Measurements from ENCODE around the gene EGLN2.

EGLN2 gene

DNA sequence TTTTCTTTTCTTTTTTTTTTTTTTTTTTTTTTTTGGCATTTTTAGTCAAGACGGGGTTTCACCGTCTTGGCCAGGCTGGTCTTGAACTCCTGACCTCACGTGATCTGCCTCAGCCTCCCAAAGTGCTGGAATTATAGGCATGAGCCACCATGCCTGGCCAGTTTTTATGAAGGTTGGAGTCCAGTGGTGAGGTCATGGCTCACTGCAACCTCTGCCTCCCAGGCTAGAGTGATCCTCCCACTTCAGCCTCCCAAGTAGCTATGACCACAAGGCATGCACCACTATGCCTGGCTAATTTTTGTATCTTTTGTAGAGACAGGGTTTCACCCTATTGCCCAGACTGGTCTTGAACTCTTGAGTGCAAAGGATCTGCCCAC lies 43.8 kb upstream of the EGLN2 start:
- TF ChIP-seq CTCF (IDR thresholded peaks at IDR 0.05; ENCODE audit: insufficient read depth, low read length, missing control alignments), result no peak
- DNase-seq (ENCODE audit: low read depth, low spot score), result no peak
- CTCF ChIA-PET, result interaction anchor here (1.0 to 1.7 kb wide), 3 partner anchors 51 to 93 kb away, joined by 3 read pairs; no protein-coding TSS in a partner anchor
- POLR2A ChIA-PET, result no interaction called here
- no peak overlapping the region for H3K4me3 ChIP-seq (ENCODE audit: low read depth, low read length)

DNA sequence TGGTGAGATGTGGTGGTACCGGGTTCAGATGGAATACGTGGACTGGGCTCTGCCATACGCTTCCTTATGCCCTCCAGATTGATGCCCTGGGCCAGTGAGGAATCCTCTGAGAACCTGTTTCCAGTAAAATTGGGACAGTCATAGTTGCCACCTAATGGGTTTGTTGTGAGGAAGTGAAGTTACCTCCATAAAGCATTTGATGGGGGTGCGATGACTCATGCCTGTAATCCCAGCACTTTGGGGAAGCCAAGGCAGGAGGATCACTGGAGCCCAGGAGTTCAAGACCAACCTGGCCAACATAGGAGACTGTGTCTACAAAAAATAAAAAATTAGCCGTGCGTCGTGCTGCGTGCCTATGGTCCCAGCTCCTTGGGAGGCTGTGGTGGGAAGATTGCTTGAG lies 43.2 kb upstream of the EGLN2 start:
- H3K4me3 ChIP-seq (ENCODE audit: low read depth, low read length), result no peak overlapping the region
- ChIA-PET POLR2A (no interaction called here), CTCF (interaction anchor here (1.7 kb wide), 1 partner anchor 93 kb away, joined by 3 read pairs; no protein-coding TSS in a partner anchor)
- no peak for DNase-seq (ENCODE audit: low read depth, low spot score)
- no peak for TF ChIP-seq CTCF (IDR thresholded peaks at IDR 0.05; ENCODE audit: insufficient read depth, low read length, missing control alignments)

DNA sequence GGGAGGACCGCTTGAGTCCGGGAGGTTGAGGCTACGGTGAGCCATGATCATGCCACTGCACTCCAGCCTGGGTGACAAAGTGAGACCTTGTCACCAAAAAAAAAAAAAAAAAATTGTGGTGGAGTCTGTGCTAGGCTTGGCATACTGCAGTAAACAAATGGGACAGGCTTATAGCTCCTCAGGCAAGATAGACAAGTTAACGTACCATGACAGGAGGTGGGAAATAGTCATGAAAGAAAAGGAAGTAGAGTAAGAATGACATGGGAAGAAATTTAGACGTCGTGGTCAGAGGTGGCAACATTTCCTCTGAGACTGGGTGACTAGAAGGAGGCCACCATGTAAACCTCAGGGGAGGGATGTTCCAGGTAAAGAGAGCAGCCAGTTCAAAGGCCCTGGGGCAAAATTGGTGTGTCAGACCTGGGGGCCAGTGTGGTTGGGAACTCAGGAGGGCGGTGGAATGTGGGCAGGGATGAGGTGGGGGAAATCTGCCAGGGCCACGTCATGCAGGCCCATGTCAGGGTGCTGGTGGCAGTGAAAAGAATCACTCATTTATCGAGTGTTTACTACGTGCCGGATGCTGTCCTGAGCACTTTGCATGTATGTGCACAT lies 42.4 kb upstream of the EGLN2 start:
- POLR2A ChIA-PET, result interaction anchor here (1.2 kb wide), 1 partner anchor 21 kb away, joined by 5 read pairs; the partner anchor contains the start of gene RAB4B
- CTCF ChIA-PET, result interaction anchor here (0.7 kb wide), 1 partner anchor 51 kb away, joined by 3 read pairs; no protein-coding TSS in a partner anchor
- no peak overlapping the region for H3K4me3 ChIP-seq (ENCODE audit: low read depth, low read length)
- no peak for DNase-seq (ENCODE audit: low read depth, low spot score)
- no peak for TF ChIP-seq CTCF (IDR thresholded peaks at IDR 0.05; ENCODE audit: insufficient read depth, low read length, missing control alignments)

DNA sequence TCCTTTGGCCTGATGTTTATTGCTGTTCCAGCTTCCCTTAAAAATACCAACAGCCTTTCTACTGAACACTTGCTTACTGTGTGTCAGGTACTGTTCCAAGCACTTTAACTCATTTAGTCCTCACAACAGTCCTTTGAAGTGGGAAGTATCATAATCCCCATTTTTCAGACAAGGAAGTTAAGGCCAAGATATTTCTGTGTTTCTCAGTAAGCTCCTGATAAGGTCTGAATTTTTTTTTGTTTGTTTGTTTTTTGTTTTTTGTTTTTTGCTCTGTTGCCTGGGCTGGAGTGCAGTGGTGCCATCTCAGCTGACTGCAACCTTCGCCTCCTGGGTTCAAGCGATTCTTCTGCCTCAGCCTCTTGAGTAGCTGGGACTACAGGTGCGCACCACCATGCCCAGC lies 40.5 kb upstream of the EGLN2 start:
- CTCF ChIA-PET, result interaction anchor here (1.2 to 2.1 kb wide), 2 partner anchors 16 to 124 kb away, joined by 3 to 6 read pairs; no protein-coding TSS in a partner anchor
- H3K4me3 ChIP-seq (ENCODE audit: low read depth, low read length), result no peak overlapping the region
- no peak for TF ChIP-seq CTCF (IDR thresholded peaks at IDR 0.05; ENCODE audit: insufficient read depth, low read length, missing control alignments)
- DNase-seq (ENCODE audit: low read depth, low spot score), result no peak
- POLR2A ChIA-PET, result interaction anchor here (1.2 kb wide), 2 partner anchors 13 to 19 kb away, joined by 3 to 5 read pairs; partner anchors contain the start of gene RAB4B

GRCh38 chr19:40759352-40759751 lies 39.6 kb upstream of the EGLN2 start:
- TF ChIP-seq CTCF (IDR thresholded peaks at IDR 0.05; ENCODE audit: insufficient read depth, low read length, missing control alignments), result no peak
- ChIA-PET CTCF (no interaction called here), POLR2A (interaction anchor here (0.6 to 1.2 kb wide), 3 partner anchors 12 to 315 kb away, joined by 3 to 5 read pairs (median 3); partner anchors contain the start of gene RAB4B)
- no peak overlapping the region for H3K4me3 ChIP-seq (ENCODE audit: low read depth, low read length)
- no peak for DNase-seq (ENCODE audit: low read depth, low spot score)

DNA sequence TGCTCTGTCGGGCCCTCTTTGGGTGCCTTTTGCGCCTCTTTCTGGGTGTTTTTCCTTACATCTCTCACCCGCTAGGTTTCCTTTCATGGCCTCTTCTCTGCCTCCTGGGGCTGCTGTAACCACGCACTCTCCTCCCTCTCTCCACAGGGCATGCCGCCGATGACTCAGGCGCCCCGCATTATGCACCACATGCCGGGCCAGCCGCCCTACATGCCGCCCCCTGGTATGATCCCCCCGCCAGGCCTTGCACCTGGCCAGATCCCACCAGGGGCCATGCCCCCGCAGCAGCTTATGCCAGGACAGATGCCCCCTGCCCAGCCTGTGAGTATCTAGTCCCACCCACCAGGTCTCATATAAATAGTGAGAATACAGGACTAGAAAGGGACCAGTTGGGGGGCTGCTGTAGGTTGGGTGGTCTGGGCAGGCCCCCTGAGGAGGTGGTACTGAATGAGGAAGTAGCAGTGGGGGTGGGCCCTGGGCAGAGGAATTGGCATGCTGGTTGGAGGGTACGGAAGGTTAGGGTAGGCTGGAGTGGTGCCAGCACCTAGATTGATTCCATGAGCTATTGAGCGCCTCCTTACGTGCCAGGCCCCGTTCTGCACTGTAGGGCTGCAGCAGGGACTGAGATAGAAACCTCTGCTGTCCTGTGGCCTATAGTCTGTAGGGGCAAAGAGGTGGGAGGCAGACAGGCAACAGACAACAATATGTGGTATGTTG lies 36.1 kb upstream of the EGLN2 start:
- ChIA-PET CTCF (no interaction called here), POLR2A (no interaction called here)
- TF ChIP-seq CTCF (IDR thresholded peaks at IDR 0.05; ENCODE audit: insufficient read depth, low read length, missing control alignments), result no peak
- DNase-seq (ENCODE audit: low read depth, low spot score), result no peak
- H3K4me3 ChIP-seq (ENCODE audit: low read depth, low read length), result no peak overlapping the region
